H1 (cell line): Measurements from ENCODE around the gene BTBD8. TPM values are rescaled to one million over a fixed set of nuclear protein-coding genes. Genes with fewer than 3 reads are reported as not detected.
A peak's percentile ranks its signal among the peaks of the same experiment; 100 is the strongest.

ENCODE experiments used
- CTCF ChIA-PET: fragments of 300-600 bp; sonication (Branson Sonifier 250); formaldehyde crosslinking; loops from one replicate; lab custom pipeline; 2021; ENCODE audit not compliant: partially characterized antibody; lab: Charles Lee
- POLR2A ChIA-PET: fragments of 300-600 bp; sonication (Branson Sonifier 250); formaldehyde crosslinking; loops from one replicate; lab custom pipeline; 2021; ENCODE audit warnings: inconsistent platforms; ENCODE audit not compliant: partially characterized antibody; lab: Charles Lee
- DNase-seq, 2 experiments: peaks; one replicate each; pipeline versions ENCODE4 v3.0.0 to v3.0.0-alpha.2; 2010 to 2022; ENCODE audit warnings: low spot score in 2 of 2, low read depth in 1 of 2, mixed read lengths in 1 of 2
- FAIRE-seq: peaks from 2 replicates; lab custom pipeline; 2011; peaks lifted over from hg19 to GRCh38; lab: Jason Lieb, UNC
- H2AFZ ChIP-seq: 2 replicates; pipeline ENCODE4 v1.8.1; 2012; ENCODE audit warnings: low read length, inconsistent platforms
- H2AK5ac ChIP-seq: 2 replicates; pipeline ENCODE4 v1.6.1; 2013; ENCODE audit warnings: low read depth, low read length
- H2BK120ac ChIP-seq: replicated peaks from 2 replicates; pipeline ENCODE3; 2013; ENCODE audit warnings: low read depth, low read length, inconsistent platforms
- H2BK12ac ChIP-seq: 2 replicates; pipeline ENCODE4 v1.6.1; 2013; ENCODE audit warnings: low read depth, low read length
- H2BK15ac ChIP-seq: 2 replicates; pipeline ENCODE4 v1.6.1; 2013; ENCODE audit warnings: low read length
- H2BK20ac ChIP-seq: 2 replicates; pipeline ENCODE4 v1.6.1; 2013; ENCODE audit warnings: low read length
- H2BK5ac ChIP-seq: 2 replicates; pipeline ENCODE4 v1.6.1; 2013; ENCODE audit warnings: low read depth, low read length
- H3K14ac ChIP-seq: 2 replicates; pipeline ENCODE4 v1.6.1; 2013; ENCODE audit warnings: inconsistent platforms; ENCODE audit not compliant: insufficient read length
- H3K18ac ChIP-seq: 2 replicates; pipeline ENCODE4 v1.6.1; 2013; ENCODE audit warnings: low read length; ENCODE audit errors: extremely low read depth
- H3K23ac ChIP-seq: 2 replicates; pipeline ENCODE4 v1.6.1; 2013; ENCODE audit warnings: inconsistent platforms; ENCODE audit not compliant: insufficient read length
- H3K23me2 ChIP-seq: 2 replicates; pipeline ENCODE4 v1.6.1; 2013; ENCODE audit warnings: low read depth, low read length
- H3K27ac ChIP-seq: 2 replicates; pipeline ENCODE4 v1.6.1; 2011; ENCODE audit warnings: low read depth, low read length, inconsistent platforms
- H3K27me3 ChIP-seq, 4 experiments: replicated peaks in 1 of 4; 1 replicate in 1 of 4; 2 replicates in 3 of 4; pipeline versions ENCODE4 v1.6.1 to v1.8.1; 2011 to 2013; ENCODE audit warnings: low read length in 3 of 4, mild to moderate bottlenecking in 3 of 4, inconsistent platforms in 2 of 4, mixed read lengths in 2 of 4, moderate library complexity in 1 of 4; ENCODE audit not compliant: control insufficient read depth in 3 of 4, insufficient read depth in 3 of 4; ENCODE audit errors: extremely low read depth in 1 of 4
- H3K36me3 ChIP-seq, 4 experiments: 2 replicates each; pipeline versions ENCODE4 v1.6.1 to v1.8.1; 2011 to 2013; ENCODE audit warnings: mild to moderate bottlenecking in 4 of 4, low read length in 3 of 4, moderate library complexity in 2 of 4, control low read depth in 1 of 4, inconsistent platforms in 1 of 4; ENCODE audit not compliant: insufficient read depth in 4 of 4, control insufficient read depth in 2 of 4
- H3K4ac ChIP-seq: replicated peaks from 2 replicates; pipeline ENCODE3; 2013; ENCODE audit warnings: low read length, low read depth, mixed read lengths, inconsistent platforms; ENCODE audit not compliant: insufficient read length
- H3K4me1 ChIP-seq, 4 experiments: replicated peaks in 1 of 4; 1 replicate in 1 of 4; 2 replicates in 3 of 4; pipeline versions ENCODE4 v1.6.1 to v1.8.1; 2011 to 2013; ENCODE audit warnings: low read length in 3 of 4, inconsistent platforms in 2 of 4, mixed read lengths in 1 of 4; ENCODE audit not compliant: insufficient read depth in 4 of 4, control insufficient read depth in 3 of 4
- H3K4me2 ChIP-seq, 2 experiments: 2 replicates each; pipeline versions ENCODE4 v1.6.1 to v1.8.1; 2011 to 2013; ENCODE audit warnings: low read depth in 2 of 2, low read length in 2 of 2, control low read depth in 1 of 2, inconsistent platforms in 1 of 2, mild to moderate bottlenecking in 1 of 2; ENCODE audit not compliant: insufficient read depth in 1 of 2
- H3K4me3 ChIP-seq, 4 experiments: fragments of 200-600, 300-600 bp in 1 of 4; sonication (generic), shearing (Covaris generic), sonication (Bioruptor Twin) in 1 of 4; 2 replicates each; pipeline versions ENCODE4 v1.5.1 to v1.8.1; 2011 to 2016; ENCODE audit warnings: low read length in 4 of 4, low read depth in 3 of 4, control low read depth in 2 of 4, inconsistent platforms in 2 of 4, mild to moderate bottlenecking in 2 of 4, mixed read lengths in 1 of 4, moderate library complexity in 1 of 4; ENCODE audit not compliant: insufficient read depth in 2 of 4; ENCODE audit errors: extremely low read depth in 1 of 4
- H3K56ac ChIP-seq: replicated peaks from 2 replicates; pipeline ENCODE3; 2013; ENCODE audit warnings: low read depth, mild to moderate bottlenecking, mixed read lengths, low read length, inconsistent platforms; ENCODE audit not compliant: insufficient read length
- H3K79me1 ChIP-seq: 2 replicates; pipeline ENCODE4 v1.6.1; 2013; ENCODE audit warnings: low read depth, low read length, control low read depth
- H3K79me2 ChIP-seq, 2 experiments: 2 replicates each; pipeline versions ENCODE4 v1.6.1 to v1.8.1; 2012 to 2013; ENCODE audit warnings: low read length in 2 of 2, mild to moderate bottlenecking in 2 of 2, inconsistent platforms in 1 of 2; ENCODE audit not compliant: insufficient read depth in 2 of 2, control insufficient read depth in 1 of 2
- H3K9ac ChIP-seq, 4 experiments: replicated peaks in 1 of 4; 1 replicate in 1 of 4; 2 replicates in 3 of 4; pipeline versions ENCODE4 v1.6.1 to v1.8.1; 2011 to 2013; ENCODE audit warnings: low read depth in 3 of 4, low read length in 3 of 4, control low read depth in 2 of 4, mild to moderate bottlenecking in 2 of 4, moderate library complexity in 2 of 4, inconsistent platforms in 1 of 4; ENCODE audit errors: extremely low read depth in 1 of 4
- H3K9me3 ChIP-seq, 2 experiments: 2 replicates each; pipeline versions ENCODE4 v1.6.1 to v1.8.1; 2012 to 2013; ENCODE audit warnings: mild to moderate bottlenecking in 2 of 2, moderate library complexity in 2 of 2, control low read depth in 1 of 2, inconsistent platforms in 1 of 2, low read depth in 1 of 2, low read length in 1 of 2, mixed read lengths in 1 of 2; ENCODE audit not compliant: insufficient read depth in 2 of 2
- H4K20me1 ChIP-seq, 2 experiments: replicated peaks in 1 of 2; 2 replicates each; pipeline versions ENCODE3 to v1.8.1; 2011 to 2013; ENCODE audit warnings: inconsistent platforms in 2 of 2, low read length in 2 of 2, mild to moderate bottlenecking in 1 of 2; ENCODE audit not compliant: insufficient read depth in 2 of 2, control insufficient read depth in 1 of 2
- H4K5ac ChIP-seq: 2 replicates; pipeline ENCODE4 v1.6.1; 2013; ENCODE audit warnings: low read length, low read depth, mixed read lengths, inconsistent platforms; ENCODE audit not compliant: insufficient read length
- H4K8ac ChIP-seq: 2 replicates; pipeline ENCODE4 v1.8.0; 2013; ENCODE audit warnings: mild to moderate bottlenecking, moderate library complexity, low read length, inconsistent platforms; ENCODE audit not compliant: insufficient read depth; ENCODE audit errors: extremely low read depth
- H4K91ac ChIP-seq: replicated peaks from 2 replicates; pipeline ENCODE3; 2013; ENCODE audit warnings: low read length, mixed read lengths, inconsistent platforms; ENCODE audit not compliant: insufficient read length
- WGBS, 2 experiments: shearing (Covaris generic) in 1 of 2; methylation state at CpG; one replicate each; pipeline versions ENCODE4 v1.1.6 to v1.1.7; 2013 to 2015; ENCODE audit warnings: low lambda C conversion rate in 2 of 2, mixed read lengths in 2 of 2, inconsistent platforms in 1 of 2, low coverage in 1 of 2, missing lambda C conversion rate in 1 of 2; ENCODE audit not compliant: insufficient replicate concordance in 2 of 2, insufficient coverage in 1 of 2, insufficient read length in 1 of 2; ENCODE audit errors: extremely low coverage in 1 of 2, missing lambda C conversion rate in 1 of 2; 5-methylcytosine and 5-hydroxymethylcytosine counted together
- polyA plus RNA-seq, 7 experiments: library from polyadenylated mRNA; depleted of rRNA in 3 of 7; stranded (reverse) in 5 of 7; unstranded in 2 of 7; fragments of >200 nt in 5 of 7; fragments of 200-250 nt in 2 of 7; gene quantifications; 1 replicate in 5 of 7; 2 replicates in 1 of 7; 4 replicates in 1 of 7; pipeline versions ENCODE4 v1.2.1 to v1.2.3, GENCODE V29; 2011 to 2013; ENCODE audit warnings: missing spikeins in 2 of 7, mixed read lengths in 2 of 7
- total RNA-seq: library from RNA; stranded (reverse); fragmentation: NEBNext Ultra II Directional; extraction: Animal tissue kit (Norgen Biotek cat#: 25700); gene quantifications from 2 replicates; pipeline ENCODE4 v1.2.1, GENCODE V29; 2021

BTBD8 gene
- total and polyA plus RNA-seq, 2 of the 8 experiments (the other 6 are each of a cell fraction or from before 2014, with no cell fraction given), result 0.44 to 2.5 TPM

DNA sequence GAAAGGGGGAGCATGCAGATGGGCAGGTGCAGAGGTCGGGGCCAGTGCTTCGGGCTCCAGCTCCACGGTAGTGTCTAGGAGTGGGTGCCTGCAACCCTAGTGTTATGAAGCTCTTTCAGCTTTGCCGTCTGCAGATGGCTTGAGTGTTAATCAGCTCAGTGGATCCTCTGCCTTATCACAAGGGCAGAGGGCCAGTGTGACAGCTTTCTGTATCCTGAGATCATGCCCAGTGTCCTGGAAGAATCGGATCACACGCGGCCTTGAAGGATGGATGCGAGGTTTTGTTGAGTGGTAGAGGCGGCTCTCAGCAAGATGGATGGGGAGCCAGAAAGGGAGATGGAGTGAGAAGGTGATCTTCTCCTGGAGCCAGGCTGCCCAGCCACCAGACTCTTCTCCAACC is 112.1 kb downstream of the BTBD8 start:
- H3K9ac ChIP-seq, result no peak overlapping the region
- no peak overlapping the region for H3K4ac ChIP-seq
- ChIA-PET CTCF (interaction anchor here (1.2 kb wide), 1 partner anchor 24 kb away, joined by 3 read pairs; no protein-coding TSS in a partner anchor), POLR2A (interaction anchor here (1.5 kb wide), 1 partner anchor 57 kb away, joined by 3 read pairs; no protein-coding TSS in a partner anchor)
- H3K36me3 ChIP-seq, result no peaks in the 10 kb centered on the region
- no peaks in the 10 kb centered on the region for H3K79me1 ChIP-seq
- no peak overlapping the region for H2BK120ac ChIP-seq
- H3K79me2 ChIP-seq, result no peaks in the 10 kb centered on the region
- H4K5ac ChIP-seq, result no peak overlapping the region
- H2AFZ ChIP-seq, result peak overlapping the region; percentile 51
- H4K20me1 ChIP-seq, result no peaks in the 10 kb centered on the region
- DNase-seq, result no peak
- no peak overlapping the region for H3K4me3 ChIP-seq
- H3K27ac ChIP-seq, result no peak overlapping the region
- H3K23me2 ChIP-seq, result peaks cover 3% of the 10 kb centered on the region; the same call in 1 of the 2 replicates
- no peaks in the 10 kb centered on the region for H3K27me3 ChIP-seq
- no peaks in the 10 kb centered on the region for H3K9me3 ChIP-seq
- H3K4me1 ChIP-seq, result peaks cover 0 to 2% (median 0%) of the 10 kb centered on the region in 4 experiments; a peak in 2 of 7 replicates
- H2AK5ac ChIP-seq, result no peak overlapping the region
- no peak overlapping the region for H4K8ac ChIP-seq
- H2BK15ac ChIP-seq, result no peak overlapping the region
- WGBS, 2 experiments, result 83% methylated on average over 8 of the region's 9 CpGs; no CpG with 5 or more reads in 1 of the 2 experiments
- no peak overlapping the region for H3K4me2 ChIP-seq
- no peak overlapping the region; the same call in 1 of the 2 replicates for H3K18ac ChIP-seq
- no peak overlapping the region for H2BK20ac ChIP-seq
- H2BK12ac ChIP-seq, result no peak overlapping the region
- no peak overlapping the region for H3K14ac ChIP-seq
- FAIRE-seq, result no peak
- H3K56ac ChIP-seq, result no peak overlapping the region
- no peak overlapping the region for H4K91ac ChIP-seq
- H3K23ac ChIP-seq, result no peak overlapping the region
- no peak overlapping the region for H2BK5ac ChIP-seq
